NT2/D1 (cell line): ENCODE results near the gene GMDS.

Experiments
- DNase-seq: peaks from one replicate; pipeline ENCODE4 v3.0.0-alpha.2; 2011; ENCODE audit warnings: low read depth, low spot score
- H3K27me3 ChIP-seq: 2 replicates; pipeline ENCODE4 v1.6.0; 2011; ENCODE audit warnings: mild to moderate bottlenecking; ENCODE audit not compliant: insufficient read length, insufficient read depth
- H3K36me3 ChIP-seq: 2 replicates; pipeline ENCODE4 v1.6.1; 2011; ENCODE audit warnings: mild to moderate bottlenecking, low read length, mixed read lengths; ENCODE audit not compliant: insufficient read depth, insufficient read length
- H3K4me1 ChIP-seq: 2 replicates; pipeline ENCODE4 v1.5.1; 2011; ENCODE audit not compliant: insufficient read depth, insufficient read length
- H3K4me3 ChIP-seq: 2 replicates; pipeline ENCODE4 v1.5.1; 2011; ENCODE audit warnings: low read depth; ENCODE audit not compliant: insufficient read length
- H3K9ac ChIP-seq: 2 replicates; pipeline ENCODE4 v1.6.0; 2011; ENCODE audit warnings: low read depth; ENCODE audit not compliant: insufficient read length
- H3K9me3 ChIP-seq: 2 replicates; pipeline ENCODE4 v1.5.1; 2011; ENCODE audit warnings: mild to moderate bottlenecking, low read length; ENCODE audit not compliant: insufficient read depth
- SUZ12 ChIP-seq: IDR thresholded peaks from 2 replicates; pipeline ENCODE4 v1.6.1; 2011; ENCODE audit not compliant: insufficient read length, insufficient read depth; ENCODE audit errors: extremely low read depth
- YY1 ChIP-seq: IDR thresholded peaks from 2 replicates; pipeline ENCODE4 v1.6.1; 2011; ENCODE audit not compliant: insufficient read length, insufficient read depth
- ZNF274 ChIP-seq: IDR thresholded peaks from 2 replicates; pipeline ENCODE4 v1.6.1; 2011; ENCODE audit warnings: mild to moderate bottlenecking, low read depth, low read length

Gene GMDS

GRCh38 chr6:2158596-2159271, 86.7 kb downstream of the GMDS start:
- peak; percentile 70 for DNase-seq
- Histone ChIP-seq H3K9me3 (peaks cover 4% of the 10 kb centered on the region; the same call in 1 of the 2 replicates), H3K4me1 (no peaks in the 10 kb centered on the region), H3K27me3 (no peaks in the 10 kb centered on the region), H3K9ac (no peak overlapping the region), H3K4me3 (no peak overlapping the region), H3K36me3 (no peaks in the 10 kb centered on the region)
- TF ChIP-seq SUZ12 (no peak), ZNF274 (no peak), YY1 (no peak)

- H3K4me1 ChIP-seq, result no peaks in the 10 kb centered on the region
- no peak for DNase-seq
- no peak overlapping the region for H3K4me3 ChIP-seq
- no peak overlapping the region for H3K9ac ChIP-seq
- no peak for TF ChIP-seq SUZ12
- H3K9me3 ChIP-seq, result no peaks in the 10 kb centered on the region
- H3K27me3 ChIP-seq, result no peaks in the 10 kb centered on the region
- H3K36me3 ChIP-seq, result no peaks in the 10 kb centered on the region
Observed at GRCh38 chr6:2157441-2158127, 87.8 kb downstream of the GMDS start.

GRCh38 chr6:2155206-2155605, 90.2 kb downstream of the GMDS start:
- Histone ChIP-seq H3K9me3 (no peaks in the 10 kb centered on the region), H3K27me3 (no peaks in the 10 kb centered on the region), H3K4me3 (no peak overlapping the region), H3K9ac (no peak overlapping the region), H3K36me3 (no peaks in the 10 kb centered on the region), H3K4me1 (no peaks in the 10 kb centered on the region)
- no peak for DNase-seq
- no peak for TF ChIP-seq ZNF274
- no peak for TF ChIP-seq SUZ12
- TF ChIP-seq YY1, result no peak

- Histone ChIP-seq H3K36me3 (no peaks in the 10 kb centered on the region), H3K9me3 (no peaks in the 10 kb centered on the region), H3K4me1 (no peaks in the 10 kb centered on the region), H3K4me3 (no peak overlapping the region), H3K9ac (no peak overlapping the region), H3K27me3 (no peaks in the 10 kb centered on the region)
- DNase-seq, result no peak
- TF ChIP-seq ZNF274 (no peak), SUZ12 (no peak), YY1 (no peak)
Observed at GRCh38 chr6:2149361-2150006, 95.9 kb downstream of the GMDS start.

- Histone ChIP-seq H3K9me3 (no peaks in the 10 kb centered on the region), H3K4me3 (no peak overlapping the region), H3K9ac (no peak overlapping the region), H3K4me1 (no peaks in the 10 kb centered on the region), H3K27me3 (no peaks in the 10 kb centered on the region), H3K36me3 (no peaks in the 10 kb centered on the region)
- TF ChIP-seq ZNF274, result no peak
- no peak for DNase-seq
Observed at GRCh38 chr6:2148748-2149147, 96.7 kb downstream of the GMDS start.

- Histone ChIP-seq H3K27me3 (no peaks in the 10 kb centered on the region), H3K9ac (no peak overlapping the region), H3K4me3 (no peak overlapping the region), H3K9me3 (no peaks in the 10 kb centered on the region), H3K36me3 (no peaks in the 10 kb centered on the region), H3K4me1 (no peaks in the 10 kb centered on the region)
- TF ChIP-seq YY1, result no peak
- TF ChIP-seq ZNF274, result no peak
- no peak for TF ChIP-seq SUZ12
- no peak for DNase-seq
Observed at GRCh38 chr6:2147766-2148448, 97.5 kb downstream of the GMDS start.

GRCh38 chr6:2147261-2147660, 98.1 kb downstream of the GMDS start:
- H3K9me3 ChIP-seq, result no peaks in the 10 kb centered on the region
- no peaks in the 10 kb centered on the region for H3K36me3 ChIP-seq
- no peak overlapping the region for H3K4me3 ChIP-seq
- no peak overlapping the region for H3K9ac ChIP-seq
- DNase-seq, result no peak
- TF ChIP-seq ZNF274 (no peak), YY1 (no peak), SUZ12 (no peak)
- no peaks in the 10 kb centered on the region for H3K27me3 ChIP-seq
- no peaks in the 10 kb centered on the region for H3K4me1 ChIP-seq
